ENCODE measurements around the gene HS6ST3.
A peak's percentile ranks its signal among the peaks of the same experiment; 100 is the strongest.

HS6ST3 gene

DNA sequence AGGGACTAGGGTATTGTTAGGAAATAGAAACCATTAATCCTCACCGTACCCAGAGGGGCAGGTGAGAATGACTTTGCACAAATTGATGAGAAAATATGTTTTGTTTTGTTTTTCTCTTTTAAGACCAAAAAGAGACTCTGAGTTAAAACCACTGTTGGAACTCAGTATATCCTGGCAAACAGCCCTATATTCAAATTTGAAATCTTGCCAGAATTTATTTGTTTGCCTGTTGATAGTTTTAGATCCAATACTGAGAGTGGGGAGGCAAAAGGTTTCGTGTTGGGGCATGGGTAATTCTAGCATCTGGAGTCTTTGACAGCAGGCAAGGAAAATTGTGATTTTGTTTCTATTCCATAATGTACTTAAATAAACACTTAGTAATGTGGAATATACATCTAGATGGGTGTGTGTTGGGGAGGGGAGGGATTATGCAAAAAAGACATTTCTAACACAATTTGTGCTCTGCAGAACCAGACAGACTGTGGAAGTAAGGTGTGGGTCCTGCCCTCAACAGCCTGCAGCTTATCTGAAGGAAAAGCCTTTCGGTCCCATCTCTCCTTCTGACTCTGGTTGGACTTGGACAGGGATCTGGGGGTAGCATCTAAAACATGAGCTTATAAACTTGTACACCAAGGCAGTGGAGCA is 713.7 kb downstream of the HS6ST3 start:
- DNase-seq = no peak

GRCh38 chr13:96804174-96804573 is 714.3 kb downstream of the HS6ST3 start:
- DNase-seq = no peak

DNA sequence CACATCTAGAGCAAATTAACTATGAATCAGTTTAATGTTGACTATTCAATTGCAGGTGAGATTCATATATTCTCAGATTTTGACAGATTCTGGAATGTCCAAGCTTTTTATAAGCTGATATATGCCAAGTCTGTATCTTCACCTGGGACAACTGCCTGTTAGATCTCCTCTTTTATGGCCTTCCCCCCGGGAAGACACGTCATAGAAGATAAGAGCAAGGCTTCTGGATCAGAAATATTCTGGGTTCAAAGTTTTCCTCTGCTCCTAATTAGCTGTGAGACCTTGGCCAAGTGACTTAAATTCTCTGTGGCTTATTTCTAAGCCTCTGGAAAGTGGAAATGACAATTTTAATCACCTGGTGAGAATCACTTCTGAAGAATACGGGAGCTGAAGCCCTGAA is 716.8 kb downstream of the HS6ST3 start:
- no peak for DNase-seq

DNA sequence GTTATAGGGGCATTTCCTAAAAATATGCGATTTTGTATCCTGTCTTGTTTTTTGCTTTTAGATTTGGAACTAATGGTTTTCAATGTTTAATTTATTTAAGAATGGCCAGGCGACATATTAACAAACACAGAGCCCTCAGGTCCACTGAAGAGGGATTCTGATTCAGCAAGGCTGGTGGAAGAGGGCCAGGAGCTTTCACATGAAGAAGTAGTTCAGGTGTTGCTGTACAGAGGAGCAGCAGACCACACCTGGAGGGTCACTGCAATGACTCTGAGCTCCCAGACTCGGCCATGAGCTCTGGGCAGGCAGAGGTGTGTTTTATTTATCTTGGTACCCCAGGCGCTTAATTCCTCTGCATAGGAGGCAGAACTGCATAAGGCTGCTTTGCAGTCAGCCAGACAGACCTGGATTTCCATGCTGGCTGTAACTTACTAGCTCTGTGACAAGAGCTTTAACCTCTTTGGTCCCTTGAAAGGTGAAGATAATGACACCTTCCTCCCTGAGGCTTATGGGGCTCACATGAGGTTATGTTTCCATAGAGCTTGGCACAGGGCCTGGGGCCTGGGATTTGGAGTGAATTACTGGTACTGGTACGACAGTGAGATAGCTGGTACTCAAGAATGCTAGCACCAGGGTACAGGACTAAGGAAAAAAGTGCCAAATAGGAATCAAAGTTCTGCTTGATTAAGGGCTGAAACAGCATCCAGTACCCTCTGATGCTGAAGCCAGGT is 719.6 kb downstream of the HS6ST3 start:
- DNase-seq = no peak

GRCh38 chr13:96810104-96810503 is 720.2 kb downstream of the HS6ST3 start:
- no peak for DNase-seq

DNA sequence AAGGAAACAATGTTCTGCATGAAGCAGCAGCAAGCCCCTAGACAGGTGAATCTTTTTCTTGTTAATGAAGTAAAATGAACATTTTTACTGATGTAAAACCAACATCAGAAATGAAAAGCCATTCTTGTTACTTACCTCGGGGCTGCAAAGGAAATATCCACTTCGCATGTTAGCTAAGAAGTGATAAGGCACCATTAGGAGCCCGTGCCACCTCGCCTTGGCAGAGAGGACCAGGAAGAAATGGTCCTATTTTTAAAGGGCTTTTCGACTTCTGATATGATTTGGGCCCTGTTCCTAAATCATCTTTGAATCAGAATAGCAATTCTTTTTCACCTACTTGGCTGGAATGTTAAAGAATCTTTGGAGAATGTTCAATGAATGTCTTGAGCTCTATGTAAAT is 721.1 kb downstream of the HS6ST3 start:
- no peak for DNase-seq

GRCh38 chr13:96816261-96816660 is 726.4 kb downstream of the HS6ST3 start:
- peak; percentile 56 for DNase-seq

DNA sequence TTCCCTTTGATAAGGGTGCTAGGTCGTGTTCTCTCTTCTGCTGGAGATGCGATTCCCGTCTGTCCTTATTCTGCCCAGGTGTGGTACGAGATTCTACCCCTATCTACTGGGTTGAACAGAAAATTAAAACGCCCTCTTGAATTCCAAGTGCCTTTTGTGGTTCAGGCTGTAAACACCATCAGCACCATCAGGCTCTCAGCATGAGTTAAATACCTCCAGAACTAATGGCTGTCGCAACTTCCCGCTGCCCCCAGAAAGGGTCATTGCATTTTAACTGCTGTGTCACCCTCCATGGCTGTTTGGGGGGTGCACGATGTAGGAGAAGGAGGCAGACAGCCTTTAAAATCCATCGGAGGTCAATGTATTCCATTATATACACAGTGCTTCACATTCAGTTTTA is 727.0 kb downstream of the HS6ST3 start:
- DNase-seq = no peak

DNA sequence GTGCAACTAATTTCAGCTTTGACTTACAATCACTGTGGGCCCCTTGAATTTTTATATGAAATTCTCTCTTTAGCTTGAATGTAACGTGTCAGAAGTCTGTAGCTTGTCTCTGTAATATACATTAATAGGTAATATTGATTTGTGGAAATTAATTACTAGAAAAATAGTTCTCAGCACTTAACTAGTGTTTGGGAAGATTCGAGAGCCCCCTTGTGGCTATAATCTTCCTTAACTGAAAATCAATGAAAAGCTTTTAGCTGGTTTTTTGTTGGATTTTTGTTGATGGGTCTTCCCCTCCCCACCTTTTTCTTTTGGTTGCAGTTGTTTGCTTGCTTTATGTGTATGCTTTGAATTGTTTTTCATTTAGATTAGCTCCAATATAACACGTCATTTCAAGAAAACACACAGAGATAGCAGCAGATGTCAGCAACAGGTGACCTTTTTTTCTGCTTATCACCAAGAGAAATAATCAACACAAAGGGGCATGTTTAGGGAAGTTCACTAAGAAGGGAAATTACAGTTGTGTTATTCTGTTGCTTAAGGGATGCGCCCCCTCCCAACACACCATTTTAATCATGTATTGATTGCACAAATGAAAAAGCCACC is 727.5 kb downstream of the HS6ST3 start:
- no peak for DNase-seq

GRCh38 chr13:96819375-96819774 is 729.5 kb downstream of the HS6ST3 start:
- DNase-seq = no peak

DNA sequence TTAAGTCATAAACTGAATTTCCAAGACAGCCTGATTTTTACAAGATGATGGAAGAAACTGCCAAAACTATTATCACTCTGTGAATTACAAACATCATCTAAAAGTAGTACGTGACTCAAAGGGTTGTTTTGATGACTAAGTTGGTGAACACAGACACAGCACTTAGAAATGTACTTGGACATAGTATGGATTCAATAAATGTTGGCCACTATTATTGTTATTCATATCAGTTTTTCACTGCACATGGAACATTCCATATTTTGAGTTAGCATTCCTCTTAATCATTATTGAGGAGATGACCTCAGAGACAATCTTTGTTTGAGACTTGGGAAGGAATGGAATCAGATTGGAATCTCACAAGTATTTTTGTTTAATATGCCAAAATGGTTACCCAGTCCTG is 731.5 kb downstream of the HS6ST3 start:
- DNase-seq = peak; percentile 84

DNA sequence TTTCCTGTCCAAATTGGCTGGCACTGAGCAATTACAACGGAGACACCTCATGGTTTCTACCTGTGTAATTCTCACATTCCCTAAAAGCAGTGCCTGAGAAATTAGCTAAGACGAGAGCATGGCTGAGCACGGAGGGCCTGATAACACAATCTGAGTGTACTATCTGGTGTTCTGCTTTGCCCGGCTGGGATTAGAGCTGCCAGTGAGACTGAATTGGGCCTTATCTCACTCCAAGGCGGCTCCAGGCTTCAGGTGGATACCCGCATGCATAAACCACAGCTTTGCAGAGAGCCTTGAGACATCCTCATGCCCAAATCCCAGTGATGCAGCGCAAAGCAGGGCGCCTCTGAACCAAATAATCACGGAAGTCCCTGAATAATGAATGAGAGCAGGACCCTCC is 732.1 kb downstream of the HS6ST3 start:
- DNase-seq = no peak

GRCh38 chr13:96822895-96823294 is 733.0 kb downstream of the HS6ST3 start:
- DNase-seq = peak; percentile 44

DNA sequence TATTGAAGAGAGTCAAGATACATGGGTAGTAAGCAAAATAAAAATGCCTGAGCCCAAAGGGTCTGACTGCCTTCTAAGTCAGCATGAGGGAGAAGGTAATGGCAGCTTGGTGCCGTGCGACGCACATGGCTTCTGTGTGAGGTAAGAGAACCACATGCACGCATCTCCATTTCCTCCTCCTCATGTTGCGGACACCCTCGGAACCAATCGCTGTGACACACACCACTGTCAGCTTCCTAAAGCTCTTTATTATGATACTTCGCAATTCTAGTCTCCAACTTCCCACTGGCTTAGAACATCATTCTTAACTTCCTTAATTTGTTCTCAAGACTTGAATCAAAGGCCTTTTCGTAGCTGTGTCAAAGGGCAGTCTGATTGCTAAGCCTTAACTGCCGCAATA is 734.2 kb downstream of the HS6ST3 start:
- no peak for DNase-seq

GRCh38 chr13:96825653-96826052 is 735.7 kb downstream of the HS6ST3 start:
- DNase-seq = no peak

DNA sequence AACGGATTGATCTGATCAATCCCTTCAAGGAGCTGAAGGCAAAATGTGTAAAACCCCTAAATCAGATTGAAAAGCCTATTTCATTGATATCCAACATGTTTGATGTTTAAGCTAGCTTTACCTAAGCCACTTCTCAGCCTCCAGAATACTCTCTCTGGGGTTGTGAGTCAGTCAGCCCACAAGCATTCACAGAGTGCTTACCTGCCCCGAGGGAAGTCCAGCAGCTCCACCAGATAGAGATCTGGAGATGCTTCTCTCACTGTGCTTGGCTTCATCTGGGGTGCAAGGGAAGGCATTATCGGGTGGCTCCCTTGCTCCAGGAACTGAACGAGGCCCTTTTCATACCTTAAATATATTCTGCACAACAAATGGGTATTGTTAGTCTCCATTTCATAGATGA is 744.7 kb downstream of the HS6ST3 start:
- DNase-seq = no peak

GRCh38 chr13:96835546-96835945 is 745.6 kb downstream of the HS6ST3 start:
- DNase-seq = no peak

- no peak for DNase-seq
Measured at GRCh38 chr13:96836733-96837132, 746.8 kb downstream of the HS6ST3 start.

- DNase-seq = no peak
Measured at GRCh38 chr13:96837809-96838208, 747.9 kb downstream of the HS6ST3 start.

DNA sequence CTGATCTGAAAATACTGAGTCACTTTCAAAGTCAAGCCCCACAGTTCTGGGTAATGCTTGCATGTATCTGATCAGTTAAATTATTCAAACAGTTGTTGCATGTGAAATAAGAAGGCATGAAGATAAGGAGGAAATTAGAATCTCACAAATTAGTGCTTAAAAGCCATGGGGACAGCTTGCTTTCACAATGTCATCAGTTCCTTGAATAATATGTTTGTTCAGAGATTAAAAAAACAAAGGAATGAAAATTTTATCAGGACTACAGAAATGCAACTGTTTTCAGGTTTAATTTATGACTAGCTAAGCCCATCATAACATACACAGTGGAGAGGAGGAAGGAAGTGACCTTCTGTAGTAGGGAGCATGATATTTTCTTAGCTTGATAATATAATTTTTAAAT is 754.3 kb downstream of the HS6ST3 start:
- no peak for DNase-seq

- DNase-seq = no peak
Measured at GRCh38 chr13:96844616-96845015, 754.7 kb downstream of the HS6ST3 start.

DNA sequence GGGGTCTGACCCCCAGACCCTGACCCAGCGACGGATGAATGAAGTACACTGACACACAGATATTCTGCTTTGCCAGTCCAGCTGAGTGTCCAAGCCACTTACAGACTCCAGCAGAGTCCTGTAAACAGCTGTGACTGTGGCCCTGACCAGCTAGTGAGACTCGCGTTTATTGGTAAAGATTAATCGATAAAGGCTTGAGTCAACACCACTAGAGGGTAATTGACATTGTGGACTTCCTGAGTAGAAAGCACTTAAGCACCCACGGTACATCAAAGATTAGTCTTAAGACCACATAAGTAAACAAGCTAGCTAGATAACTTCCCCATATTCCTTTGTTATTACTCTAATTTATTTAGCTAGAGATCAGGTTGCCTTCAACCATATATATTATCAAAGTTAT is 758.4 kb downstream of the HS6ST3 start:
- DNase-seq = no peak

DNA sequence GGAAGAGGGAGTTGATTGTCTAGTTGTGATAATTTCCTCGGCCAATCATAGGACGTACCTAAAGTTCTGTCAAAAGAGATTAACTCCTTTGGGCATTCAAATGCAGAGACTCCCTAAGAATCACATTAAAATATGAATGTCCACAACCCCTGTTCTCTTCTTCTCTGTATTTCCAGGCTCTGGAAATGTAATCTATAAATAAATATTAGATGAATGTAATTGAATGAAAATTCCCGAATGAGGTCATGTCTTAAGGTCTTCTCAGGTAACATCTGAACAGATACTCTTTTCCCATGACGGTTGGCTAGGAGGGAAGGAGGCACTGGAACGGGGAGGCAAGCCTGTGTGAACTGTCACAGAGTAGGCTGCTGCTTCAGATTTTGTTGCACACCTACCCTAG is 759.2 kb downstream of the HS6ST3 start:
- DNase-seq = no peak

GRCh38 chr13:96850538-96851145 is 760.7 kb downstream of the HS6ST3 start:
- no peak for DNase-seq

Measured in fibroblast of skin of scalp (primary cell).